Body of pancreas (tissue), 4 donors: ENCODE measurements around the gene PDLIM1.

Experiments used
- CTCF ChIP-seq, 7 experiments: fragments of 450-650 bp in 4 of 7; fragments of 200-600 bp in 3 of 7; sonication (generic) in 3 of 7; IDR thresholded peaks; one replicate each; pipeline ENCODE4 v1.5.1; 2016 to 2019; ENCODE audit warnings: antibody characterized with exemption in 7 of 7
- POLR2A ChIP-seq, 3 donors: fragments of 450-650 bp; IDR thresholded peaks; one replicate each; pipeline ENCODE4 v1.6.1; 2016; ENCODE audit warnings: antibody characterized with exemption in 3 of 3, mild to moderate bottlenecking in 2 of 3

DNA sequence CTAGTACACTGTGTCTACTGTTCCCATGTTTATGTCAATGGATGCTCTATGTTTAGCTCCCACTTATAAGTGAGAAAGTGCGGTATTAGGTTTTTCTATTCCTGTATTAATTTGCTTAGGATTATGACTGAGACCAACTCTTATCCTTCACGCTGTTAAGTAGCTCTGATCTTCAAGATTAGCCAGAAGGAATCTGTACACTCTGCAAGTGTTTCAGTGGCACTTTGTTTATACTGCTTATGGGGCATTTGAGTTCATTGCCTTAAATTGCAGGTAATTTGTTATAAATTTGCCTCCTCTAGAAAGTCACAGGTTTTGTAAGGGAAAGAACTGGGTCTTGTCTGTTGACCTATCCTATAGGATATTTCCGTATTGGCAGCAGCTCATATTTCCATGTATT, 103.2 kb downstream of the PDLIM1 start:
- TF ChIP-seq CTCF (IDR thresholded peaks at IDR 0.05) (no peak), POLR2A (IDR thresholded peaks at IDR 0.05) (no peak)
